GM18517 (cell line): ENCODE results near the gene MAGEA9B.
"Not testable (repeated sequence)": the region's sequence is repeated elsewhere in the genome, so short reads cannot be mapped to it uniquely, and the experiment has no call there.

ENCODE experiments used
- ATAC-seq: cut with Tn5 transposase; IDR thresholded peaks from one replicate; pipeline ENCODE4 v1.9.1; 2021; ENCODE audit warnings: mild to moderate bottlenecking, moderate library complexity; ENCODE audit not compliant: unreplicated experiment

The MAGEA9B gene

GRCh38 chrX:149572743-149573142 is 14.5 kb downstream of the MAGEA9B start:
- no peak for ATAC-seq

GRCh38 chrX:149571770-149572169 is 15.5 kb downstream of the MAGEA9B start:
- ATAC-seq = no peak

- ATAC-seq = no peak
Measured at GRCh38 chrX:149570668-149571067, 16.6 kb downstream of the MAGEA9B start.

- ATAC-seq = no peak
Measured at GRCh38 chrX:149569770-149570169, 17.5 kb downstream of the MAGEA9B start.

- ATAC-seq = no peak
Measured at GRCh38 chrX:149568701-149569296, 18.5 kb downstream of the MAGEA9B start.

GRCh38 chrX:149567621-149568417 is 19.4 kb downstream of the MAGEA9B start:
- no peak for ATAC-seq

GRCh38 chrX:149563359-149563758 is 23.9 kb downstream of the MAGEA9B start:
- ATAC-seq = no peak

- ATAC-seq = not testable (repeated sequence)
Measured at GRCh38 chrX:149555251-149555650, 32.0 kb downstream of the MAGEA9B start.

- not testable (repeated sequence) for ATAC-seq
Measured at GRCh38 chrX:149551939-149552248, 35.4 kb downstream of the MAGEA9B start.

GRCh38 chrX:149551245-149551938 is 35.9 kb downstream of the MAGEA9B start:
- ATAC-seq = not testable (repeated sequence)

- ATAC-seq = not testable (repeated sequence)
Measured at GRCh38 chrX:149550454-149550853, 36.8 kb downstream of the MAGEA9B start.

- not testable (repeated sequence) for ATAC-seq
Measured at GRCh38 chrX:149549701-149550100, 37.6 kb downstream of the MAGEA9B start, which contains the start of gene HSFX3. Gene HSFX3, minus strand, starts transcription at chrX:149549924. Its CDS starts 72 bp downstream, at chrX:149549852.

- not testable (repeated sequence) for ATAC-seq
Measured at GRCh38 chrX:149547782-149548181, 39.5 kb downstream of the MAGEA9B start.

GRCh38 chrX:149546962-149547361 is 40.3 kb downstream of the MAGEA9B start:
- ATAC-seq = not testable (repeated sequence)

- ATAC-seq = not testable (repeated sequence)
Measured at GRCh38 chrX:149545545-149546543, 41.4 kb downstream of the MAGEA9B start.

- ATAC-seq = no peak
Measured at GRCh38 chrX:149541521-149542047, 45.7 kb downstream of the MAGEA9B start.

GRCh38 chrX:149540621-149541520 is 46.4 kb downstream of the MAGEA9B start, which contains the start of gene EOLA1:
Gene EOLA1, plus strand, starts transcription at chrX:149541012. Its CDS starts 4,619 bp downstream, at chrX:149545631.
- ATAC-seq = peak; percentile 95

GRCh38 chrX:149540131-149540620 is 47.1 kb downstream of the MAGEA9B start:
- no peak for ATAC-seq
